Ammon's horn (tissue), 1 donor: ENCODE results near the gene ARHGAP10.
A peak's percentile ranks its signal among the peaks of the same experiment; 100 is the strongest.

ENCODE experiments used
- DNase-seq: peaks from one replicate; pipeline ENCODE4 v3.0.0-alpha.2; 2016; ENCODE audit warnings: low spot score

The ARHGAP10 gene

GRCh38 chr4:147732518-147733235 lies 789 bp downstream of the ARHGAP10 start:
- DNase-seq, result peak; percentile 5

GRCh38 chr4:147733716-147734344 lies 1.9 kb downstream of the ARHGAP10 start:
- no peak for DNase-seq

- no peak for DNase-seq
These were observed 2.6 kb downstream of the ARHGAP10 start for GRCh38 chr4:147734496-147734895.

GRCh38 chr4:147735413-147736301 lies 3.8 kb downstream of the ARHGAP10 start:
- no peak for DNase-seq

GRCh38 chr4:147736458-147736857 lies 4.6 kb downstream of the ARHGAP10 start:
- no peak for DNase-seq

GRCh38 chr4:147737623-147738022 lies 5.7 kb downstream of the ARHGAP10 start:
- DNase-seq, result no peak

GRCh38 chr4:147739239-147739823 lies 7.4 kb downstream of the ARHGAP10 start:
- no peak for DNase-seq

- no peak for DNase-seq
These were observed 8.3 kb downstream of the ARHGAP10 start for GRCh38 chr4:147740176-147740575.

GRCh38 chr4:147741190-147741788 lies 9.4 kb downstream of the ARHGAP10 start:
- no peak for DNase-seq

- DNase-seq, result no peak
These were observed 16.0 kb downstream of the ARHGAP10 start for GRCh38 chr4:147747787-147748454.

GRCh38 chr4:147749811-147750321 lies 18.0 kb downstream of the ARHGAP10 start:
- no peak for DNase-seq

GRCh38 chr4:147753047-147753446 lies 21.2 kb downstream of the ARHGAP10 start:
- no peak for DNase-seq

- peak; percentile 15 for DNase-seq
These were observed 22.2 kb downstream of the ARHGAP10 start for GRCh38 chr4:147754037-147754445.

GRCh38 chr4:147755561-147756295 lies 23.8 kb downstream of the ARHGAP10 start:
- peak; percentile 10 for DNase-seq

- DNase-seq, result no peak
These were observed 24.5 kb downstream of the ARHGAP10 start for GRCh38 chr4:147756417-147756816.

GRCh38 chr4:147760176-147760575 lies 28.3 kb downstream of the ARHGAP10 start:
- DNase-seq, result no peak

GRCh38 chr4:147760695-147761094 lies 28.8 kb downstream of the ARHGAP10 start:
- no peak for DNase-seq

GRCh38 chr4:147761218-147761883 lies 29.5 kb downstream of the ARHGAP10 start:
- no peak for DNase-seq

GRCh38 chr4:147764337-147764736 lies 32.4 kb downstream of the ARHGAP10 start:
- no peak for DNase-seq

- DNase-seq, result no peak
These were observed 33.2 kb downstream of the ARHGAP10 start for GRCh38 chr4:147765121-147765529.
